GM23248 (cell line): Measurements from ENCODE around the gene FGF14.

Source experiments
- EZH2 ChIP-seq: fragments of 200-600 bp; sonication (generic); IDR thresholded peaks from 2 replicates; pipeline ENCODE4 v1.6.1; 2018; ENCODE audit warnings: antibody characterized with exemption, mild to moderate bottlenecking; ENCODE audit not compliant: insufficient read depth, poor library complexity, severe bottlenecking
- EZH2phosphoT487 ChIP-seq: fragments of 200-600 bp; sonication (generic); IDR thresholded peaks from 2 replicates; pipeline ENCODE4 v1.6.1; 2018; ENCODE audit warnings: antibody characterized with exemption, moderate library complexity, mild to moderate bottlenecking, low read depth; ENCODE audit not compliant: insufficient read depth

- TF ChIP-seq EZH2 = no peak
- no peak for TF ChIP-seq EZH2phosphoT487
Measured at GRCh38 chr13:101942535-101943157, 459.2 kb downstream of the FGF14 start.
